GM21528 (cell line): Measurements from ENCODE around the gene MEGF9.
"Not testable (repeated sequence)": the region's sequence is repeated elsewhere in the genome, so short reads cannot be mapped to it uniquely, and the experiment has no call there.

Experiments
- ATAC-seq: cut with Tn5 transposase; IDR thresholded peaks from one replicate; pipeline ENCODE4 v1.9.1; 2021; ENCODE audit warnings: mild to moderate bottlenecking, moderate library complexity; ENCODE audit not compliant: unreplicated experiment, low FRiP score

The MEGF9 gene

DNA sequence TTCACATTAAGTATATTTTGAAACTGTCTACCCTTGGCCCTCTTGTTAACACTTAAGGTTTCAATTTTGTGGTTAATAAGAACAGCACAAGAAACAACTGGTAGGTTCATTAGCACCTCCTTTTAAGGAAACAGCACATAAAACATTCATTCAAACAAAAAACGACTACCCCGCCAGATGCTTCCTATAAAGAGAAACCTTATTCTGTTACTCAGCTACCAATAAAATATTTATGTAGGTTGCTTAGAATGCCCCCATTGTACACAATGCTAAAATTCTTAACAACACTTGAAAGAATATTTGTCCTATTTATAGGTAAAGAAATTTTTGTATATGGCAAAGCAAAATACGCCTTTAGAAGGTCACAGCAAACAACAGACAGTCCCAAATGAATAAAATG is 157.5 kb downstream of the MEGF9 start:
- ATAC-seq, result no peak

GRCh38 chr9:120555839-120556238 is 158.4 kb downstream of the MEGF9 start:
- no peak for ATAC-seq

DNA sequence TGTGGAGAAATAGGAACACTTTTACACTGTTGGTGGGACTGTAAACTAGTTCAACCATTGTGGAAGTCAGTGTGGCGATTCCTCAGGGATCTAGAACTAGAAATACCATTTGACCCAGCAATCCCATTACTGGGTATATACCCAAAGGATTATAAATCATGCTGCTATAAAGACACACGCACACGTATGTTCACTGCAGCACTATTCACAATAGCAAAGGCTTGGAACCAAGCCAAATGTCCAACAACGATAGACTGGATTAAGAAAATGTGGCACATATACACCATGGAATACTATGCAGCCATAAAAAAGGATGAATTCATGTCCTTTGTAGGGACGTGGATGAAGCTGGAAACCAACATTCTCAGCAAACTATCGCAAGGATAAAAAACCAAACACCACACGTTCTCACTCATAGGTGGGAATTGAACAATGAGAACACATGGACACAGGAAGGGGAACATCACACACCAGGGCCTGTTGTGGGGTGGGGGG is 162.0 kb downstream of the MEGF9 start:
- not testable (repeated sequence) for ATAC-seq
